ENCODE data around the gene RXFP4.

Gene RXFP4

GRCh38 chr1:155900161-155900560 is 41.3 kb upstream of the RXFP4 start:
- 0 out of 2 replicates have a peak, but pooled peaks cover 3% of the 10 kb centered on the region for H3F3A ChIP-seq (ENCODE audit: low read depth)
- no peak overlapping the region for H2AFZ ChIP-seq (ENCODE audit: low read length)
- no peaks in the 10 kb centered on the region for H3K79me2 ChIP-seq (ENCODE audit: insufficient read depth, low read length)
- no peaks in the 10 kb centered on the region for H3K27me3 ChIP-seq (ENCODE audit: insufficient read depth, low read length, poor library complexity, severe bottlenecking)
- H3K4me3 ChIP-seq (ENCODE audit: low read length, poor library complexity, severe bottlenecking) = no peak overlapping the region
- no peaks in the 10 kb centered on the region for H3K9me3 ChIP-seq (ENCODE audit: insufficient read depth, low read depth, low read length)
- H3K4me1 ChIP-seq (ENCODE audit: insufficient read depth, low read length, poor library complexity, severe bottlenecking) = no peaks in the 10 kb centered on the region
- no peak overlapping the region for H3K4me2 ChIP-seq (ENCODE audit: low read depth, low read length, poor library complexity, severe bottlenecking)
- TF ChIP-seq EZH2phosphoT487 (IDR thresholded peaks at IDR 0.05; ENCODE audit: borderline replicate concordance) = no peak
- TF ChIP-seq CTCF (conservative IDR thresholded peaks at IDR 0.05; ENCODE audit: low read length) = no peak
- H3K36me3 ChIP-seq (ENCODE audit: insufficient read depth, low read length) = peaks cover 45% of the 10 kb centered on the region; the same call in 1 of the 2 replicates
- H3K9ac ChIP-seq (ENCODE audit: low read depth, low read length, poor library complexity, severe bottlenecking) = no peak overlapping the region
- H4K20me1 ChIP-seq (ENCODE audit: insufficient read depth, low read length, poor library complexity, severe bottlenecking) = no peaks in the 10 kb centered on the region
- no peaks in the 10 kb centered on the region for H3K9me2 ChIP-seq (replicated peaks; ENCODE audit: low read depth, low read length)

GRCh38 chr1:155904261-155904660 is 37.2 kb upstream of the RXFP4 start:
- Histone ChIP-seq H3K4me1 (ENCODE audit: insufficient read depth, low read length, poor library complexity, severe bottlenecking) (no peaks in the 10 kb centered on the region), H3K9me3 (ENCODE audit: insufficient read depth, low read depth, low read length) (no peaks in the 10 kb centered on the region), H3K79me2 (ENCODE audit: insufficient read depth, low read length) (peaks cover 17% of the 10 kb centered on the region; the same call in 1 of the 2 replicates), H3K27me3 (ENCODE audit: insufficient read depth, low read length, poor library complexity, severe bottlenecking) (no peaks in the 10 kb centered on the region), H3K4me2 (ENCODE audit: low read depth, low read length, poor library complexity, severe bottlenecking) (no peak overlapping the region), H2AFZ (ENCODE audit: low read length) (no peak overlapping the region), H4K20me1 (ENCODE audit: insufficient read depth, low read length, poor library complexity, severe bottlenecking) (no peaks in the 10 kb centered on the region), H3K9ac (ENCODE audit: low read depth, low read length, poor library complexity, severe bottlenecking) (no peak overlapping the region), H3K9me2 (replicated peaks; ENCODE audit: low read depth, low read length) (no peaks in the 10 kb centered on the region), H3K36me3 (ENCODE audit: insufficient read depth, low read length) (peaks cover 43% of the 10 kb centered on the region; the same call in 1 of the 2 replicates), H3F3A (ENCODE audit: low read depth) (no peaks in the 10 kb centered on the region), H3K4me3 (ENCODE audit: low read length, poor library complexity, severe bottlenecking) (no peak overlapping the region)
- TF ChIP-seq EZH2phosphoT487 (IDR thresholded peaks at IDR 0.05; ENCODE audit: borderline replicate concordance) (no peak), CTCF (conservative IDR thresholded peaks at IDR 0.05; ENCODE audit: low read length) (no peak)

- Histone ChIP-seq H3K4me1 (ENCODE audit: insufficient read depth, low read length, poor library complexity, severe bottlenecking) (peaks cover 9% of the 10 kb centered on the region), H3K4me3 (ENCODE audit: low read length, poor library complexity, severe bottlenecking) (peak overlapping the region; percentile 85), H3K9ac (ENCODE audit: low read depth, low read length, poor library complexity, severe bottlenecking) (peak overlapping the region; percentile 78), H3K4me2 (ENCODE audit: low read depth, low read length, poor library complexity, severe bottlenecking) (peak overlapping the region; percentile 88), H3K9me3 (ENCODE audit: insufficient read depth, low read depth, low read length) (no peaks in the 10 kb centered on the region), H3F3A (ENCODE audit: low read depth) (peaks cover 18% of the 10 kb centered on the region; the same call in 1 of the 2 replicates), H3K9me2 (replicated peaks; ENCODE audit: low read depth, low read length) (no peaks in the 10 kb centered on the region), H3K36me3 (ENCODE audit: insufficient read depth, low read length) (peaks cover 27% of the 10 kb centered on the region), H3K27me3 (ENCODE audit: insufficient read depth, low read length, poor library complexity, severe bottlenecking) (no peaks in the 10 kb centered on the region), H2AFZ (ENCODE audit: low read length) (no peak overlapping the region), H4K20me1 (ENCODE audit: insufficient read depth, low read length, poor library complexity, severe bottlenecking) (no peaks in the 10 kb centered on the region), H3K79me2 (ENCODE audit: insufficient read depth, low read length) (peaks cover 33% of the 10 kb centered on the region)
- TF ChIP-seq CTCF (conservative IDR thresholded peaks at IDR 0.05; ENCODE audit: low read length) (no peak), EZH2phosphoT487 (IDR thresholded peaks at IDR 0.05; ENCODE audit: borderline replicate concordance) (no peak)
Observed at GRCh38 chr1:155909894-155910293, 31.5 kb upstream of the RXFP4 start.

Data from Loucy (cell line).